Measurements from ENCODE around the gene HLA-DQB2. TPM values are rescaled to one million over a fixed set of nuclear protein-coding genes. Genes with fewer than 3 reads are reported as not detected.
"Not testable (repeated sequence)": the region's sequence is repeated elsewhere in the genome, so short reads cannot be mapped to it uniquely, and the experiment has no call there.

The HLA-DQB2 gene
- total RNA-seq, 3 donors from 2014 or later: 0.56 to 0.82 TPM; not detected in 1

- no peaks in the 10 kb centered on the region for H3K36me3 Mint-ChIP-seq (ENCODE audit: insufficient read depth)
- ATAC-seq: no peak
- H3K4me3 Mint-ChIP-seq: no peak overlapping the region
- H3K9me3 Mint-ChIP-seq: no peaks in the 10 kb centered on the region
- no peaks in the 10 kb centered on the region for H3K4me1 Mint-ChIP-seq (ENCODE audit: low read depth)
- DNase-seq: no peak
- peaks cover 29% of the 10 kb centered on the region for H3K27me3 Mint-ChIP-seq (ENCODE audit: low read depth)
Measured at GRCh38 chr6:32775071-32775470, 11.7 kb upstream of the HLA-DQB2 start.

GRCh38 chr6:32774426-32774825, 11.1 kb upstream of the HLA-DQB2 start:
- peaks cover 32% of the 10 kb centered on the region for H3K27me3 Mint-ChIP-seq (ENCODE audit: low read depth)
- no peak for DNase-seq
- H3K4me1 Mint-ChIP-seq (ENCODE audit: low read depth): no peaks in the 10 kb centered on the region
- peak; percentile 66 to 67 for ATAC-seq
- H3K4me3 Mint-ChIP-seq: no peak overlapping the region
- no peaks in the 10 kb centered on the region for H3K9me3 Mint-ChIP-seq
- H3K36me3 Mint-ChIP-seq (ENCODE audit: insufficient read depth): no peaks in the 10 kb centered on the region

- H3K27me3 Mint-ChIP-seq (ENCODE audit: low read depth): peaks cover 32% of the 10 kb centered on the region
- H3K4me3 Mint-ChIP-seq: no peak overlapping the region
- H3K36me3 Mint-ChIP-seq (ENCODE audit: insufficient read depth): no peaks in the 10 kb centered on the region
- DNase-seq: no peak
- H3K9me3 Mint-ChIP-seq: no peaks in the 10 kb centered on the region
- H3K4me1 Mint-ChIP-seq (ENCODE audit: low read depth): no peaks in the 10 kb centered on the region
- ATAC-seq: no peak
Measured at GRCh38 chr6:32772656-32773055, 9.3 kb upstream of the HLA-DQB2 start.

GRCh38 chr6:32764048-32764447, 716 bp upstream of the HLA-DQB2 start:
- Mint-ChIP-seq H3K9me3 (no peaks in the 10 kb centered on the region), H3K4me1 (ENCODE audit: low read depth) (peaks cover 2% of the 10 kb centered on the region), H3K4me3 (no peak overlapping the region), H3K36me3 (ENCODE audit: insufficient read depth) (no peaks in the 10 kb centered on the region), H3K27me3 (ENCODE audit: low read depth) (peaks cover 23% of the 10 kb centered on the region)
- ATAC-seq (no peak), DNase-seq (no peak)

GRCh38 chr6:32761548-32761947, 1.8 kb downstream of the HLA-DQB2 start:
- H3K4me1 Mint-ChIP-seq (ENCODE audit: low read depth): peaks cover 2% of the 10 kb centered on the region
- H3K4me3 Mint-ChIP-seq: no peak overlapping the region
- no peak for DNase-seq
- H3K36me3 Mint-ChIP-seq (ENCODE audit: insufficient read depth): no peaks in the 10 kb centered on the region
- H3K9me3 Mint-ChIP-seq: no peaks in the 10 kb centered on the region
- no peak for ATAC-seq
- H3K27me3 Mint-ChIP-seq (ENCODE audit: low read depth): peaks cover 16% of the 10 kb centered on the region

- Mint-ChIP-seq H3K27me3 (ENCODE audit: low read depth) (peaks cover 13% of the 10 kb centered on the region), H3K4me3 (peak overlapping the region; percentile 24), H3K36me3 (ENCODE audit: insufficient read depth) (no peaks in the 10 kb centered on the region)
Measured at GRCh38 chr6:32761072-32761471, 2.3 kb downstream of the HLA-DQB2 start.

GRCh38 chr6:32759669-32760068, 3.7 kb downstream of the HLA-DQB2 start:
- Mint-ChIP-seq H3K4me1 (ENCODE audit: low read depth) (peaks cover 2% of the 10 kb centered on the region), H3K36me3 (ENCODE audit: insufficient read depth) (no peaks in the 10 kb centered on the region), H3K4me3 (no peak overlapping the region), H3K9me3 (no peaks in the 10 kb centered on the region), H3K27me3 (ENCODE audit: low read depth) (peaks cover 21% of the 10 kb centered on the region)
- ATAC-seq: no peak
- no peak for DNase-seq

More at GRCh38 chr6:32761072-32761471, 2.3 kb downstream of the HLA-DQB2 start:
- H3K9me3 Mint-ChIP-seq: no peaks in the 10 kb centered on the region
- ATAC-seq (no peak), DNase-seq (no peak)
- H3K4me1 Mint-ChIP-seq (ENCODE audit: low read depth): peaks cover 2% of the 10 kb centered on the region

GRCh38 chr6:32752580-32752979, 10.8 kb downstream of the HLA-DQB2 start:
- Mint-ChIP-seq H3K4me3 (no peak overlapping the region), H3K4me1 (ENCODE audit: low read depth) (no peaks in the 10 kb centered on the region), H3K9me3 (no peaks in the 10 kb centered on the region), H3K27me3 (ENCODE audit: low read depth) (peaks cover 35% of the 10 kb centered on the region), H3K36me3 (ENCODE audit: insufficient read depth) (no peaks in the 10 kb centered on the region)
- no peak for DNase-seq
- ATAC-seq: no peak

GRCh38 chr6:32745649-32746048, 17.7 kb downstream of the HLA-DQB2 start:
- not testable (repeated sequence) for ATAC-seq; H3K4me1 Mint-ChIP-seq (ENCODE audit: low read depth); DNase-seq; H3K9me3 Mint-ChIP-seq; H3K36me3 Mint-ChIP-seq (ENCODE audit: insufficient read depth); H3K4me3 Mint-ChIP-seq
- peaks cover 22% of the 10 kb centered on the region for H3K27me3 Mint-ChIP-seq (ENCODE audit: low read depth)

GRCh38 chr6:32744776-32745175, 18.6 kb downstream of the HLA-DQB2 start:
- Mint-ChIP-seq H3K27me3 (ENCODE audit: low read depth) (peaks cover 20% of the 10 kb centered on the region), H3K9me3 (no peaks in the 10 kb centered on the region), H3K4me3 (no peak overlapping the region), H3K4me1 (ENCODE audit: low read depth) (no peaks in the 10 kb centered on the region), H3K36me3 (ENCODE audit: insufficient read depth) (no peaks in the 10 kb centered on the region)
- DNase-seq: no peak
- ATAC-seq: no peak

GRCh38 chr6:32742374-32742773, 21.0 kb downstream of the HLA-DQB2 start:
- no peak for DNase-seq
- peaks cover 19% of the 10 kb centered on the region for H3K27me3 Mint-ChIP-seq (ENCODE audit: low read depth)
- H3K4me3 Mint-ChIP-seq: no peak overlapping the region
- ATAC-seq: no peak
- no peaks in the 10 kb centered on the region for H3K4me1 Mint-ChIP-seq (ENCODE audit: low read depth)
- H3K9me3 Mint-ChIP-seq: no peaks in the 10 kb centered on the region
- H3K36me3 Mint-ChIP-seq (ENCODE audit: insufficient read depth): no peaks in the 10 kb centered on the region

- ATAC-seq (no peak), DNase-seq (no peak)
- Mint-ChIP-seq H3K4me1 (ENCODE audit: low read depth) (no peaks in the 10 kb centered on the region), H3K9me3 (no peaks in the 10 kb centered on the region), H3K27me3 (ENCODE audit: low read depth) (peaks cover 22% of the 10 kb centered on the region), H3K36me3 (ENCODE audit: insufficient read depth) (no peaks in the 10 kb centered on the region), H3K4me3 (no peak within 1 kb of the TSS)
Measured at GRCh38 chr6:32741031-32741960, 22.0 kb downstream of the HLA-DQB2 start, which contains the start of gene HLA-DQA2. TSS of gene HLA-DQA2 (plus strand) at chr6:32741391. CDS start at chr6:32741444, 53 bp downstream.

GRCh38 chr6:32738126-32738525, 25.2 kb downstream of the HLA-DQB2 start:
- Mint-ChIP-seq H3K4me3 (no peak overlapping the region), H3K4me1 (ENCODE audit: low read depth) (no peaks in the 10 kb centered on the region), H3K36me3 (ENCODE audit: insufficient read depth) (no peaks in the 10 kb centered on the region), H3K9me3 (no peaks in the 10 kb centered on the region), H3K27me3 (ENCODE audit: low read depth) (peaks cover 26% of the 10 kb centered on the region)
- DNase-seq (no peak), ATAC-seq (no peak)

- ATAC-seq: peak in 1 of 2 donors; percentile 70
- no peaks in the 10 kb centered on the region for H3K9me3 Mint-ChIP-seq
- no peak for DNase-seq
- peaks cover 20% of the 10 kb centered on the region for H3K27me3 Mint-ChIP-seq (ENCODE audit: low read depth)
- no peaks in the 10 kb centered on the region for H3K36me3 Mint-ChIP-seq (ENCODE audit: insufficient read depth)
- no peaks in the 10 kb centered on the region for H3K4me1 Mint-ChIP-seq (ENCODE audit: low read depth)
- H3K4me3 Mint-ChIP-seq: no peak overlapping the region
Measured at GRCh38 chr6:32718879-32719278, 44.5 kb downstream of the HLA-DQB2 start.

- no peaks in the 10 kb centered on the region for H3K36me3 Mint-ChIP-seq (ENCODE audit: insufficient read depth)
- no peaks in the 10 kb centered on the region for H3K4me1 Mint-ChIP-seq (ENCODE audit: low read depth)
- DNase-seq (no peak), ATAC-seq (no peak)
- no peak overlapping the region for H3K4me3 Mint-ChIP-seq
- H3K9me3 Mint-ChIP-seq: no peaks in the 10 kb centered on the region
- H3K27me3 Mint-ChIP-seq (ENCODE audit: low read depth): peaks cover 12% of the 10 kb centered on the region
Measured at GRCh38 chr6:32716396-32716795, 46.9 kb downstream of the HLA-DQB2 start.
